ENCODE measurements around the gene TEX35. TPM values are rescaled to one million over a fixed set of nuclear protein-coding genes. Genes with fewer than 3 reads are reported as not detected.
A peak's percentile ranks its signal among the peaks of the same experiment; 100 is the strongest.
"Not testable (repeated sequence)": the region's sequence is repeated elsewhere in the genome, so short reads cannot be mapped to it uniquely, and the experiment has no call there.

TEX35 gene
- polyA plus RNA-seq, 1 donor from 2014 or later: not detected

DNA sequence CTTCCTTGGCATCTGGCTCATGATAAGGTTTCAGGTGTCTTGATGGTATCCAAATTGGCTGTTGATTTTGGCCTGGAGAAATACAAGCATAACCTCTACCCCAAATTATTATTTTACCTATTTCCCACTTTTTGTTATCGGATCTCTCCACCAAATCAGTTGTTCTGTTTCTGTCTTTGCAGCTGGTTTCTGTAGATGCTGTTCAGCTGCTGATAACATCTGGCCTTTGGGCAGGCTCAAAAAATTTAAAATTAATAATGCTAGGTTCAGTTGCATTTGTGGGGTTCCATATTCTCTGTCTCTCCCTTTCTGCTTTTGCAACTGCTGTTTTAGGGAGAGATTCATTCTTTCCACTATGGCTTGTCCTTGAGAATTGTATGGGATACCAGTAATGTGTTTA lies 42.7 kb downstream of the TEX35 start:
- peaks cover 27% of the 10 kb centered on the region for H3K36me3 Mint-ChIP-seq
- not testable (repeated sequence) for H3K27me3 Mint-ChIP-seq, H3K27ac Mint-ChIP-seq
- H3K4me1 Mint-ChIP-seq: peaks cover 16 to 23% (median 18%) of the 10 kb centered on the region in 3 donors
- peaks cover 4 to 11% (median 9%) of the 10 kb centered on the region in 3 donors for H3K9me3 Mint-ChIP-seq
- H3K4me3 Mint-ChIP-seq: peak overlapping the region in 2 of 4 donors; percentile 22 to 51

DNA sequence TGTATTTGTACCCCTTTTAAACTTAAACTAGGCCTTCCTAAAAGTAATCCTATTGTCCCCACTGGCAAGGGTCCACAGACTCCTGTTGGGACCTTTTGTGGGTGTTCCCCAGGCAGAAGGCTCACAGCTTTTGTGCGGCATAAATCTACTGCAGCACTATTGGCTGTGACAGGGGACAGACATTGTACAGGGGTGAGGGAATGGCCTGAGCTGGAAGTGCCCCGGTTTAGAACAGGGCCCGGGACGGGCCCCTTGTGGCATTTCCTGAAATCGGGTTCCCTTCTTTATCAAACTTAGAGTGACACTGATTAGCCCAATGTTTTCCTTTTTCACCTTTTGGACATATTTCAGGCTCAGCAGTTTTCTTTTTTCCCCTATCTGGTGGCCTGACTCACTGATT lies 45.9 kb downstream of the TEX35 start:
- Mint-ChIP-seq H3K36me3 (peaks cover 11% of the 10 kb centered on the region), H3K4me1 (peaks cover 32 to 38% (median 37%) of the 10 kb centered on the region in 3 donors), H3K27ac (peak overlapping the region in 1 of 3 donors; percentile 20)
- not testable (repeated sequence) for H3K4me3 Mint-ChIP-seq, H3K9me3 Mint-ChIP-seq, H3K27me3 Mint-ChIP-seq

DNA sequence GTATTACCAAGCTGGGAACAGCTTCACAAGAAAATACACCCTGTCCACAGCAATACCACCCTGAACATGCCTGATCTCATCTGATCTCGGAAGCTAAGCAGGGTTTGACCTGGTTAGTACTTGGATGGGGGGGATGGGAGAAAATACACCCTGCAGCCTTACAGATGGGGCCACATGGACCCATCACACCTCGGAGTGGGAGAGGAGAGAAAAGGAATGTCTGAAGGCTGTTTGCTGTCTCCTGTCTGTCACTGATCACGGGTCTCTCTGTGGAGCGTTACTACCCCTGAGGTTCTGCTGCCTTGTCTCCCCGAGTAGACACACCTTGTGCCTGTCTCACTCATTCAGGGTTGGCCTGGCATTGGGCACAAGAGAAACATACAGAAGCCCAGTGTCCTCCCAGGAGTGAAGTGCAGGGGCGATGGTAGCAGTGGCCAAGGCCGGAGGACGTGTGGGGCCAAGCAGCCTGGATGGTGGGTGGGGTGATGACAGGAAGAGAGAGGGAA lies 48.0 kb downstream of the TEX35 start:
- H3K36me3 Mint-ChIP-seq: peaks cover 5% of the 10 kb centered on the region
- H3K4me3 Mint-ChIP-seq: peak overlapping the region in 1 of 4 donors; percentile 68
- H3K4me1 Mint-ChIP-seq: peaks cover 38 to 52% (median 52%) of the 10 kb centered on the region in 3 donors
- H3K27ac Mint-ChIP-seq: peak overlapping the region in 1 of 3 donors; percentile 17
- no peaks in the 10 kb centered on the region for H3K27me3 Mint-ChIP-seq
- no peaks in the 10 kb centered on the region for H3K9me3 Mint-ChIP-seq

DNA sequence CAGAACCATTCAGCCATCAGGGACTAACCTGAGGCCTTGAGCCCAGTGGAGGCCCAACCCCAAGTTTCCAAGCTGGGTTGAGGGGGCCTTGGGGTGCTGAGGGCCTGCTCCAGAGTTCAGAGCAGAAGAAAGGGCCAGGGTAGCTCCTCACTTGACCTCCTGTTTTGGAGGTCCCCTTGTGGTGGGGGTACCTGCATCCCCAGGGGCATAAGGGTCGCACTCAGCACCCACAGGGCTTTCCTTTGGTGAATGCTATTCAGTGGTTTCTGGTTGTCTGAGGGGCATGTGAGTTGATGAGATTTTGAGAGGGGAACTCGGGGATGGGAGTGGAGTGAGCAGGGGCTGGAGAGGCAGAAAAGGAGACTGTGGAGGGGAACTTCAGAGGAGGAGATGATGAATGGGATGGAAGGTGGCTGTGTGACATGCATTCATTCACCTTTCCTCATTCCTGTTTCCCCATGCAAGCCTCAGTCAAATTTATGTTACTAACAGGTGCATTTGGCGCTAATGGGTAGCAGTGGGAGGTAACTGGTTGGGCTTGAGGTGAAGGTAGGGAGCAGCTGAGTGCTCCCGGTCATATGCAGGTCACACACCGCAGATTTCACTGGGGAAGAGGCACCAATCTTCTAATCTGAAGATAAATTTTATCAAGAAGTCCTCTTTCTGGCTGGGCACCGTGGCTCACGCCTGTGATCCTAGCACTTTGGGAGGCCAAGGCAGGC lies 50.4 kb downstream of the TEX35 start:
- peak overlapping the region; percentile 35 to 89 (median 67) for H3K27ac Mint-ChIP-seq
- peaks cover 44 to 51% (median 48%) of the 10 kb centered on the region in 3 donors for H3K4me1 Mint-ChIP-seq
- H3K36me3 Mint-ChIP-seq: peaks cover 11% of the 10 kb centered on the region
- H3K4me3 Mint-ChIP-seq: peak overlapping the region in 2 of 4 donors; percentile 1 to 67
- no peaks in the 10 kb centered on the region for H3K27me3 Mint-ChIP-seq
- H3K9me3 Mint-ChIP-seq: peaks cover 0 to 3% (median 0%) of the 10 kb centered on the region in 3 donors

DNA sequence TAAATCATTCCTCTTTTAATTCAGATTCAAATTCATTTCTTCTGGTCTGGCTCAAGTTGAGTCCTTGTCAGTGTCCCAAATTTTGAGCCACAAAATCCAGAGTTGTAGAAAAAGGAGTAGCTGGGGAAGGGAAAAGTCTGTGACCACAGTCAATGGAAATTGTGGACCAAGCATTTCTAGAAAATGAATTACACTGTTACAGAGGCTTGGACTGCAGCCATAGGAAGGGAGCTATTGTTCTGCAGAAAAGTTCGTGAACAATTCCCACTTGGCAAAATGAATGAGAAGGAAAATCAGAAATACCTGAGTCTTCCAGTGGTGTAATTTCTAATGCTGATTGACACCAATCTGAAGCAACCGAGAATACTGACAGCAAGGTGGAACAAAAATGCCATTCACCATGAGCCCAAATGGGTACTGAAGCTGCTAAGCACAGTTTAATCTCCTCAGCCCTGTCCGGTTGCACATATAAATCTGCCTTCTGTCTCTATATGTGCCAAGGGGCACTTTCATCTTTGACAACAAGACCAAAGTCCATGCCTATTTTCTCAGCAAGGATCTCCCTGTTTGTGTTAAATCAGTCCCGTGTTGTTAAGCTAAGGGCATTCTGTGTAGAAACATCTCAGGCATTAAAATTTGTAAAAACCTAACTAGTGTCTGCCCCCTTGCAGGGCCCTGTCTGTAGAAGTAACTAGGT lies 51.3 kb downstream of the TEX35 start:
- Mint-ChIP-seq H3K9me3 (peaks cover 0 to 3% (median 0%) of the 10 kb centered on the region in 3 donors), H3K36me3 (peaks cover 13% of the 10 kb centered on the region), H3K27ac (peak overlapping the region in 2 of 3 donors; percentile 35 to 75), H3K4me3 (no peak overlapping the region), H3K4me1 (peaks cover 47 to 52% (median 50%) of the 10 kb centered on the region in 3 donors), H3K27me3 (no peaks in the 10 kb centered on the region)

DNA sequence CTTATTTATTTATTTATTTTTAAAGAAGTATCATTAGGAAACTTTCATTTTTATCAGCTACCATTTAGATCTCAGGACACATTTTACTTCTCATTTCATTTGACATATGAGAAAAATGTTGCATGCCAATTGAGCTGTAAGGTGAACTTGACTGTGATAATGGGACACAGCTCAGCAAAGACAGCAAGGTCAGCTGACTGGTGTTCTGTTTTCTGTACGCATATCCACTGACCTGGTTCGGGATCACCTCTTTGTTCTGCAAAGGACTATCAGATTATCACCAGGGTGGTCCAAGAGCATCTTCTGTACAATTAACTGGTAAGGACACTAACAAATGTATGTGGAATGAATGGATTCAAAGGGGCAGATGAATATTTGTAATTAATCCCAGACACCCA lies 51.9 kb downstream of the TEX35 start:
- peak overlapping the region in 1 of 3 donors; percentile 86 for H3K27ac Mint-ChIP-seq
- no peak overlapping the region for H3K4me3 Mint-ChIP-seq
- peaks cover 14% of the 10 kb centered on the region for H3K36me3 Mint-ChIP-seq
- H3K27me3 Mint-ChIP-seq: no peaks in the 10 kb centered on the region
- peaks cover 48 to 56% (median 55%) of the 10 kb centered on the region in 3 donors for H3K4me1 Mint-ChIP-seq
- H3K9me3 Mint-ChIP-seq: peaks cover 0 to 3% (median 0%) of the 10 kb centered on the region in 3 donors

DNA sequence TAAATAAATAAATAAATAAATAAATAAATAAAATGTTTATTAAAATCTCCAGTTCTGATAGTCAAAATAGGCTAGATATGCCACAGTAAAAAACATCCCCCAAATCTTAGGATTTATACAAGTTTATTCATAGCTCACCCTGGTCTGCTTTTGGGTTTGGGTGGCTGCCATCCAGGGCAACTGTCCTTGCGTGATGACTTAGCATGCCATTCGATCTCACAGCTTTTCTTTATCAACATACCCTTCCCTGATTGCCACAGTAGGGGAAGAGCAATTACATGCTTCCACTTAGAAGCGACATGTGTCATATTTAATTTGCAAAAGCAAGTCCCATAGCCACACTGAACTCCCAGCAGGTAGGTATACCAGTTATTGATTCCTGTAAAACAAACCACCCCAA lies 52.7 kb downstream of the TEX35 start:
- H3K4me1 Mint-ChIP-seq: peaks cover 44 to 57% (median 55%) of the 10 kb centered on the region in 3 donors

DNA sequence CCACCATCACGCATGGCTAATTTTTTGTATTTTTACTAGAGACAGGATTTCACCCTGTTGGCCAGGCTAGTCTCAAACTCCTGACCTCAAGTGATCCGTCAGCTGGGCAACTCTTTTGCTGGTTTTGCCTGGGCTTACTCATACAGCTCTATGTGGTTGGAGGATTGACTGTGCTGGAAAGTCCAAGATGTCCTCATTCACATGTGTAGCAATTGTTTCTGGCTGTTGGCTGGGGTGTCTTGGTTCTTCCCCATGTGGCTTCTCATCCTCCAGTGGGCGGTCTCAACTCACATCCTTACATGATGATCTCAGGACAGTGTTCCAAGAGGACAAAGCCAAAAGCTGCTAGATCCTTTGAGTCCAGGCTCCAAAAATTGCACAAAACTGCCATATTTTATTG lies 53.3 kb downstream of the TEX35 start:
- H3K36me3 Mint-ChIP-seq: peaks cover 15% of the 10 kb centered on the region
- peaks cover 40 to 51% (median 49%) of the 10 kb centered on the region in 3 donors for H3K4me1 Mint-ChIP-seq
- no peaks in the 10 kb centered on the region for H3K27me3 Mint-ChIP-seq
- H3K27ac Mint-ChIP-seq: peak overlapping the region in 1 of 3 donors; percentile 40
- H3K9me3 Mint-ChIP-seq: peaks cover 0 to 3% (median 0%) of the 10 kb centered on the region in 3 donors
- no peak overlapping the region for H3K4me3 Mint-ChIP-seq

More for the DNA sequence above, 52.7 kb downstream of the TEX35 start:
- Mint-ChIP-seq H3K4me3 (no peak overlapping the region), H3K27ac (peak overlapping the region in 1 of 3 donors; percentile 86), H3K36me3 (peaks cover 15% of the 10 kb centered on the region), H3K9me3 (peaks cover 0 to 3% (median 0%) of the 10 kb centered on the region in 3 donors), H3K27me3 (no peaks in the 10 kb centered on the region)

DNA sequence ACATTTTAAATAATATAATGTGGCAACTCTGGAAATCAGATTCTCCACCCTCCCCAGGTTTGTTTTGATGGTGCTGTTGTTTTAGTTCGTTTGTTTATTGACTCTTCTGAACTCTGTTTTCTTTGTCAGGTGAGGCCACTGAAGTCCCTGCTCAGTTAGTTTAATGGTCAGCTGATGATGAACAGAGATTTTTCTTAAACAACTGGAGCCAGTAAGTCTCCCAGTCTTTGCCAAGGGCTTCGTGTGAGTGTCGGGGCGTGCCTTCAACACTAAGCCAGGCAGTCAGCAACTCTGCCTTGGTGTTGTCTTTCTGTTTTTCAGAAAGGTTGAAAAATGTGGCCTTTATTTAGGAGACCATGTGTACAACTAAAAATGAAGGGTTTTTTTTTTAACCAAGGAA lies 58.9 kb downstream of the TEX35 start:
- Mint-ChIP-seq H3K36me3 (peaks cover 13% of the 10 kb centered on the region), H3K4me1 (peaks cover 40 to 63% (median 51%) of the 10 kb centered on the region in 3 donors), H3K27ac (no peak overlapping the region), H3K9me3 (peaks cover 0 to 3% (median 0%) of the 10 kb centered on the region in 3 donors), H3K4me3 (no peak overlapping the region), H3K27me3 (no peaks in the 10 kb centered on the region)

Other genes starting within 250 kb of the TEX35 start
- gene CLEC20A, start 16.1 kb upstream of the TEX35 start, polyA plus RNA-seq: 1.8 TPM
- 257 TPM for gene RALGPS2, start 212.1 kb downstream of the TEX35 start, polyA plus RNA-seq